IPS DF 4.7 (cell line): ENCODE data around the gene CD200R1.

Experiments
- DNase-seq: peaks from one replicate; pipeline ENCODE4 v3.0.0-alpha.2; 2013; ENCODE audit warnings: low spot score; ENCODE audit errors: extremely low read depth

The CD200R1 gene

GRCh38 chr3:112974894-112975293 lies at the start of gene CD200R1:
Gene CD200R1, minus strand, starts transcription at chr3:112975103. Its CDS starts 246 bp downstream, at chr3:112974857.
- DNase-seq, result no peak

GRCh38 chr3:113021471-113021870 lies 46.6 kb upstream of the CD200R1 start:
- no peak for DNase-seq

GRCh38 chr3:113019182-113020137 lies 44.6 kb upstream of the CD200R1 start:
- DNase-seq, result peak; percentile 69

- DNase-seq, result no peak
Observed at GRCh38 chr3:113018536-113019181, 43.8 kb upstream of the CD200R1 start.

GRCh38 chr3:113013593-113013992 lies 38.7 kb upstream of the CD200R1 start:
- no peak for DNase-seq

GRCh38 chr3:113008117-113008516 lies 33.2 kb upstream of the CD200R1 start:
- no peak for DNase-seq

- no peak for DNase-seq
Observed at GRCh38 chr3:113006359-113007056, 31.6 kb upstream of the CD200R1 start.

GRCh38 chr3:113005611-113006010 lies 30.7 kb upstream of the CD200R1 start:
- DNase-seq, result no peak

GRCh38 chr3:113002679-113003078 lies 27.8 kb upstream of the CD200R1 start:
- no peak for DNase-seq

- DNase-seq, result no peak
Observed at GRCh38 chr3:113002037-113002436, 27.1 kb upstream of the CD200R1 start.

- DNase-seq, result no peak
Observed at GRCh38 chr3:113000691-113001090, 25.8 kb upstream of the CD200R1 start.

- DNase-seq, result no peak
Observed at GRCh38 chr3:112995800-112996199, 20.9 kb upstream of the CD200R1 start.

- peak; percentile 64 for DNase-seq
Observed at GRCh38 chr3:112990672-112991602, 16.0 kb upstream of the CD200R1 start, which contains the start of gene GTPBP8. Gene GTPBP8, plus strand, starts transcription at chr3:112990984. Its CDS starts 16 bp downstream, at chr3:112991000.

- DNase-seq, result no peak
Observed at GRCh38 chr3:112987710-112988334, 12.9 kb upstream of the CD200R1 start.

- DNase-seq, result no peak
Observed at GRCh38 chr3:112984485-112984884, 9.6 kb upstream of the CD200R1 start.

- no peak for DNase-seq
Observed at GRCh38 chr3:112982710-112983109, 7.8 kb upstream of the CD200R1 start.

GRCh38 chr3:112980080-112980479 lies 5.2 kb upstream of the CD200R1 start:
- no peak for DNase-seq

GRCh38 chr3:112979244-112979832 lies 4.4 kb upstream of the CD200R1 start:
- no peak for DNase-seq

- DNase-seq, result no peak
Observed at GRCh38 chr3:112976953-112977352, 2.0 kb upstream of the CD200R1 start.

- DNase-seq, result no peak
Observed at GRCh38 chr3:112976001-112976400, 1.1 kb upstream of the CD200R1 start.
